GM19099 (cell line): ENCODE results near the gene CIB4.

ENCODE experiments used
- POLR2A ChIP-seq: IDR thresholded peaks from 3 replicates; pipeline ENCODE4 v1.6.1; 2011; ENCODE audit warnings: low read depth; ENCODE audit not compliant: insufficient read length; ENCODE audit errors: extremely low read depth

CIB4 gene

DNA sequence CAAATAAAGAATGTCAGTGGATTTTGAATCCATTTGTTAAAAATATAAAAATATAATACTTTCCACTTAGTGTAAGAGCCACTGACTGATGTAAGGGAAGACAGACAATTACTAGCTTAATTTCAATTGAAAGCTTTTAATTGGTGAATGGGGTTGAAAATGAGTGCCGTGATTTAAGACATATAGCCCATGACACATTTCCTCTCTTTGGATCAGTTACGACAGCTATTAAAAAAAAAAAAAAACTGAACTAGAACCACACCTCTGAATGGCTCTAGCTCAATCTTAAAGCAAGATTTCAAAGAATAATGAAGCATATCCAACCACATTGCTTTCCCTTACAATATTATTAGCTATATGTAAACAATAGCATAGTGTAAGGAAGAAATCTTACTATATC, 44.0 kb downstream of the CIB4 start:
- TF ChIP-seq POLR2A: no peak

DNA sequence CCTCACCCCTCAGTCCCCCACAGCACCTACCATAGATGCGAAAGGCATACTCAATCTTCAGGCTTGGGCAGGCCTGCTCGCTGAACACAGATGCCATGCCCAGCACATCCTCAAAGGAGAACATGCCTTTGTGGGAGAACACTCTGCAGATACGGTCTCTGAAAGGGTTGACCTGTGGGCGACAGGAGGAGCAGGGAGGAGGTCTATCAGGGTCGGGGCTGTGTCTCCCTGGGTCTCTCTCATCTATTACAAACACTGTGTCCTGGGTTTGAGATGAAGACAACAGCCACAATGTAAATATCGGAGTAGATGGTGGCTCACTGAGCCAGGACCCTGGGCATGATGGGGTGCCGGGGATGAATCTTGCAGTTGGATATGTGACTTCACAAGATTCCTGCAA, 46.0 kb downstream of the CIB4 start:
- TF ChIP-seq POLR2A: no peak

DNA sequence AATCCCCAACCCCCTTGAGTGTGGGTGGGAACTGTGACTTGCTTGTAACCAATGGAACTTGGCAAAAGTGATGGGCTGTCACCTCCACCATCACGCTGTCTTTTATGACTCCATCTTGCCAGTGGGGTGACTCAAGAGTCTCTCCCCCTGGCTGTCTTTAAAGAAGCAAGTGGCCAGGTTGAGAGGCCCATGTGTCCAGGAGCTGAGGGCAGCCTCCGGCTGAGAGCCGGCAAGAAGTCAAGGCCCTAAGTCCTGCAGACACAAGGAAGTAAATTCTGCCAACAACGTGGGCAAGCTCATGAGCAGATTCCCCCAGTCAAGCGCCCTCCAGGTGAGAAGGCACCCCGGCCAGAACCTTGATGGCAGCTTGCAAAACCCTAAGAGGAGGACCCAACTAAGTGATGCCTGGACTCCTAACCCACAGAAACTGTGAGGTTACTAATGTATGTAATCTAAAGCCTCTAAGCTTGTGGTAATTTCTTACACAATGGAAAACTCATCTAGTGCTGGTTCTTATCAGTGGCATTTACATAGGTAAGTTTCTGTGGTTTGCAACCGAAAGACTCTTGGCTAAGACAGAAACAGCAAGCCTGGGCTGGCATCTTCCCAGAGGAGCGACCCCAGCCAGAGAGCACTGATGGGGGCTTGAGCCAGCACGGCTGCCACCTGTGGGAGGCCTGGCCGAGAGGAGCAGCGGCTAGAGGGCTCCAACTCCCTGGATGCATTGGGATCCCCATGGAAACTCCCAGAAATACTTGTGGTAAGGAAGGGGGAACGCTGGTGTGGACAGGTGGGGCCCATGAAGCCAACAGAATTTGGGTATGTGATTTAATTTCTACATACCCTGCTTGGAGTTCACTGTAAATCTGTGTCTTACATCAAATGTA, 49.3 kb downstream of the CIB4 start:
- TF ChIP-seq POLR2A: no peak

DNA sequence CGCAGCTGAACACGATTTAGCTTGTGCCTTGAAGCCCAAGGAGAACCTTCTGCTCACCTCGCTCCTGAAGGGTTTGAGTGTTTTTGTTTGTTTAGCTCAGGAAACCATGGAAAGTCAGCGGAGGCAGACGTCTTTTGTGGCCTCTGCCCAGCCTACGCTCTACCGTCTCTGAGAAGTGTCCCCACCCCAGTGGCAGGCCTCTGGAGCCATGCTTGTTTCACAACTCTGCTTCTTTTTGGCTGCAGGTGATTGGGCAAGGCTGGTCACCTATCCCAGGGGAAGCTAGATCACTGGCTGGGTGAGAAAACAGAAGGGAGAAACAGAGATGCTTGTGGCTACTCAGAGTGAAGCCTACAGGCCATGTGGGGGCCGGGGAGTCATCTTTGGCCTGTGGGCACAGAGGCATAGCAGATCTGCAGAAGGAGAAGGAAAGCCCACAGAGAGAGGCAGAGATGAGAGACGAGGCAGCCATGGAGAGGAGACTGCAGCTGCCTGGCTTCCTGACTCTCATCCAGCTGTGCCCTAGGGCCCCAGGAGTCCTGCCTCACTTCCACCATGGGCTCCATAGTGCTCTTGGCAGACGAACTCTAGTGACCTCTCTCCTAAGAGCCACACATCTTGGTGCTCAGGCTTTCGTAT, 50.1 kb downstream of the CIB4 start:
- TF ChIP-seq POLR2A: no peak

DNA sequence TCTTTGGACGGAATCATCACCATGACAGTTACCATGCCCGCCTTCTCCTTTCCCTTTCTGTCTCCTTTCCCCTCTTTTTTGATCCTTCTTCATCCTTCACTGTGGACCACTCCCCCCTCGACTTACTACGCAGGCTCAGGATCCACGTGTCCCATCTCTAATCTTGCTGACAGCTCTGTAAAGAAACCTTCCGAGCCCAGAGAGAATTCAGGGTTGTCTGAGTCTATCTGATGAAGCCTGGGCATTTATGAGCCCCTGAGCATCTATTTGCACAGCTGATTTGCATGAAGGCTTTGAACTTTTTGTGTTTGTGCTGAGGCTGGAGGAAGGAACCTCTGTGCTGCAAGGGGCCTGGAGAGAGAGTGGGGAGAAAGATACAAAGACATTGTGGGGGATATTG, 50.7 kb downstream of the CIB4 start:
- TF ChIP-seq POLR2A: no peak

DNA sequence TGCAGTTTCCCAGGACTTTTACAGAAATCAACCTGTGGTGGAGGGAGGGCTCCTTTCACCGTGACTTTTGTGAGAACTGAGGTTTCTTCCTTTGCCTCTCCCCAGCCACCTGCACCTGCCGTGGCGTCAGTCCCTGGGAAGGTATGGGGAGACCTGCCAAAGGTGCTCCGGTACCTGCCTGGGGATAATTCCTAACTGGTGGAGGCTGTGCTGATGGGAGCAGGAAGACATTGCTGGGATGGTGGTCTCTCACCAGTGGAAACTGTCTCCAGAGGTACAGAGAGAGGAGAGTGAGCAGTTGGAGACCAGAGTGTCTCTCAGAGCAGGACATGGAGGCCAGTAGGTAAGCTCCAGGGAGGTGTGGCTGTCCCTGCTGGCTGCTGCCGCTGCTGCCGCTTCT, 52.6 kb downstream of the CIB4 start:
- TF ChIP-seq POLR2A: no peak

DNA sequence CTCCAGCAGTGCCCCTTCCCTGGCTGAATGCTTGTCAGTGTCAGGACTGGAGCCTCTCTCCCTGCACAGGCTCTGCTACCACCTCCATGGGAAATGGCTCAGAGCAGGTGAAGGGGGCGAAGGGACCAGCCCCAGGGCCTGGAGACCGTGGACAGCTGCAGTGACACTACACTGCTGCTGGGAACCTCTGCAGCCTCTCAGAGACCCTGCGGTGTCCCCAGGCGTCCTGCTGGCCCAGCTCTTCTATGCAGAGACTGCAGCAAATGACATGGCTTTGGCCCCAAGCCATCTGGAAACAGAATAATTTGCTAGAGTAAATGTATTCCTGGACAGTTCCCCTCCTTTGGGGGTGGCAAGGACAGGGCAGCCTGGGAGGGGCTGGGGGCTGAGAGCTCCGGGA, 53.2 kb downstream of the CIB4 start:
- TF ChIP-seq POLR2A: no peak

DNA sequence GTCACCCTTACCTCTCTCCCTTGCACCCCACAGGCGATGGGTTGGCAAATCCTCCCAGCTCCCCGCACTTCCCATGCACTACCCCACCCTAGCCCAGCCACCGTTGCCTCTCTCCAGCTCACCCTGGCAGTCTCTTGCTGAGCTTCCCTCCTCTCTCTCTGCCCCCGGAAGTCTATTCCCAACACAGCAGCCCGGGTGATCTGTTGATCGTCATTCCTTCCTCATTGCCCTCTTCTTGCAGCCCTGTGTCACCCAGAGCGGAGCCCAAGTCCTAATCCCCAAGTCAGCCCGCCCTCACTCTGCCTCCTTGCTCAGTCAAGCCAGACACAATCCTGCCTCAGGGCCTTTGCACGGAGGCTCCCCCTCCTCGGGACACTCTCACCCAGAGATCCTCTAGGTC, 55.2 kb downstream of the CIB4 start:
- TF ChIP-seq POLR2A: no peak

DNA sequence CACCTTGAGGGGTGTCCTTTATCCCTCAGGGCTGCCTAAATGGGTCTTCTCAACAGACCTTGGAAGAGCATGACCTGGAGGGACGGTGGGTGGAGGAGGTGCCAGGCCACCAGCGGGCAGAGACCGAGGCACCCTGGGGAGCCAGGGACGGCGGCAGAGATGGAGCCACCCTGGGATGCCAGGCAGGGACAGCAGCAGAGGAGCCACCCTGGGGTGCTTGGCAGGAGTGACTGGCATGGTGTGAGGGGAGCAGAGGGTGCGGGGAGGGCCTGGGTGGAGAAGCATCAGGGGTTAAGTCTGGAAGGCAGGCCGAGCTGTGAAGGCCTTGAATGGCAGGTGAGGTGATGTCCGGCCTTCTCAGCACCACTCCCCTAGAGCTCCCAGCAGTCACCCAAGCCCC, 56.1 kb downstream of the CIB4 start:
- TF ChIP-seq POLR2A: no peak

DNA sequence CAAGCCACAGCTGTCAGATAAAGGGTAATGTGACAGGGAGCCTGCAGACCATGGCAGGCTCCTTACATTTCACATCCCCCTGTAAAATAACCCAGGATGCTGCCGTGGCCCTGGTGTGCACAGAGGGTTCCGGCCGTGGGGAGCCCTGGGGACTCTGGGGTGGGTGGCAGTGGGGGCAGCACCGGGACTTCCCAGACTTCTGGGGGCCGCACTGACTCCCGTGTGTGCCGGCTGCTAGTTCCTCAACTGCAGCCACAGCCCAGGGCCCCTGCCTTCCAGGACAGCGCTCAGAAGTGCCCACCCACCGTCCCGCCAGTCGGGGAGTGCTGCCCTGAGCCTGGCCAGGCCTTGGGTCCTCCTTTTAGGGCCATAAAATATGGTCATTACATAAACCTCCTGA, 56.5 kb downstream of the CIB4 start:
- TF ChIP-seq POLR2A: no peak

DNA sequence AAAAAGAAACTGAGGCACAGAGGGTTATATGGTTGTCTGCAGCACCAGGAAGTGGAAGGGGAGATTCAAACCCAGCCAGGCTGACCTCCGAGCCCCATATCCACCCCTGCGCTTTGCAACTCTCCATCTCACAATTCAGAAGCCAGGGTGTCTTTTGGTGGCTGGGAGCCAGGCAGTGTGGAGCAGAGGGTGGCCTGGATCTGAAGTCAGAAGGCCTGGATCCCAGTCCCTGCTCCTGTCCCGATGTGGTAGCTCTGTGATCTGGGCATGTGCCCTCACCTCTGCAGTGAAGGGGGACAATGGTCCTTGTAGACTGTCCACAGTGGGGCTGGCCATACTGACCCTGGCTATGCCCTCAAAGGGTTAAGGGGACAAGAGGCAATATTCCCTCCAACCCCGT, 57.0 kb downstream of the CIB4 start:
- no peak for TF ChIP-seq POLR2A

DNA sequence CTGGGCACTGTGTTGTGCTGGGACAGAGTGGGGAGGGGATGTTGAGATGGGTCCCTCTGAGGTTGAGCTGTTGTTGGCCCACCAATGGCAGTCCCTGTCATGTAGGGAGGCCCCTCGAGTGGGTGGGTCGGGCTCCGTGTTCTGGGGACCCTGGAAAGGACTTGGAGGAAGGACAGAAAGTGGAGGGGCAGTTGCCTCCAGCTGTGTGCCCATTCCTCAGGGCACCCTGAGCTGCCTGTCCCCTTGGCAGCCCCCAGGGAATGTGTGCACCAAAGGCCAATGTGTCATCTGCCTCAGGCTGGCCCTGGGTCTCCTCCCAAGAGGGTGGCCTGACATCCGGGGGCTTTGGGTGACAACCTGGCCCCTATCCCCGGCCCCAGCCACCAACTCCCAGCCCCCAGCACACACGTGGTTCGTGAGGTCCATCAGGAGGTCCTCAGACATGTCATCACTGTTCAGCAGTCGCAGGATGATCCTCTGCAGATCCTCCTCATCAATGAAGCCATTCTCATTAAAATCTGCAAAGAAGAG, 57.7 kb downstream of the CIB4 start:
- TF ChIP-seq POLR2A: no peak

DNA sequence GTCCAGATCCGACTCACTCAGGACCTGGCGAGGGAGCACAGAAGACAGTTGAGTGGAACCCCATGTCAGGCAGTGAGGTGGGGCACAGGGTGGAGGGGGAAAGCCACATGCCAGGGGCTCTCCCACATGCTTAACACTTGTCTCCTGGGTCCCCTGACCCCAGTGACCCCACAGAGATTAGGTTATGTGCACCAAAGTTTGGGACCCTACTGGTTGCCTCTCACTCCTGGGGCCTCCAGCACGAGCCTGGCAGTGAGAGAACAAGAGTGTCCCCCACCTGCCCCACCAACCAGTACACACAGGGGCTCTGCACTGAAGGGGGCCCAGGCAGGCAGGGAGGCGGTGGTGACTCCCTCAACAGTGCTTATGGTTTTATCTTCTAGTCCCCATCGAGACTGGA, 58.3 kb downstream of the CIB4 start:
- no peak for TF ChIP-seq POLR2A

DNA sequence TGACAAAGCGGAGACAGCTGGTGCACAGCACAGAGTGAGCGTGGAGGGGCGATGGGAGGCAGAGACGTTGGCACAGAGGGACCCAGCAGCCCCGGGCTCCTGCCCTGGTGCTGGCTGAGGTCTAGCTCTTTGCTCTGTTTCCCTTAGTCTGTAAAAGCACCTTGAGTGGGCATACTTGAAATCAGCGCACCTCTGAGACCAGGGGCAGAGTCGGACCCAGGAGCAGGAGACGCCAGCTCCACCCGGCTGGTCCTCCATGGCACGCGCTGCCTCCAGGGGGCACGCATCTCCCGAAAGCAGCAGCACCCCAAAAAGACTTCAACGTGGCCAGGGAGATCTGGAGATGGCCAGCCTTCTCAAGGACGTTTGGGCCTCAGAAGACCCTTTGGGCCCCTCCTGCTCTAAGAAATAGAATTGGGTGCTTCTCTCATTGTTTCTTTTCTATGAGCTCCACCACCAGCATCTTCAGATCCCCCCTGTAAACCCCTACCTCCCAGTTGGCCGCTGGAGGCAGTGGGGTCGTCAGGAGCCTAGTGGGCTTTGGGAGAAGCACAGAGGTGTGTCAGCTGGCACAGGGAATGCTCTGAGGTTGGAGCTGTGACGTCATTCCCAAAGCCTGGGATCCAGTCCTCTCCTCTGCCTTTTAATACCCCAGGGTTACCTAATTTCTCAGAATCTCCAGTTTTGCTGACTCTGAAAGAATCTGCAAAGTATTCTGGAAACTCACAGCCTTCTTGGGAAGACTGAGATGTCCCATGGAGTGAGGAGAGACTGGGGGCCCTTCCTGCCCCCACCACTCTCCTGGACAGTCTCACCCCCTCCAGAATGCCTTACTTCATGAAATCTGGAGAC, 58.9 kb downstream of the CIB4 start:
- TF ChIP-seq POLR2A: no peak

DNA sequence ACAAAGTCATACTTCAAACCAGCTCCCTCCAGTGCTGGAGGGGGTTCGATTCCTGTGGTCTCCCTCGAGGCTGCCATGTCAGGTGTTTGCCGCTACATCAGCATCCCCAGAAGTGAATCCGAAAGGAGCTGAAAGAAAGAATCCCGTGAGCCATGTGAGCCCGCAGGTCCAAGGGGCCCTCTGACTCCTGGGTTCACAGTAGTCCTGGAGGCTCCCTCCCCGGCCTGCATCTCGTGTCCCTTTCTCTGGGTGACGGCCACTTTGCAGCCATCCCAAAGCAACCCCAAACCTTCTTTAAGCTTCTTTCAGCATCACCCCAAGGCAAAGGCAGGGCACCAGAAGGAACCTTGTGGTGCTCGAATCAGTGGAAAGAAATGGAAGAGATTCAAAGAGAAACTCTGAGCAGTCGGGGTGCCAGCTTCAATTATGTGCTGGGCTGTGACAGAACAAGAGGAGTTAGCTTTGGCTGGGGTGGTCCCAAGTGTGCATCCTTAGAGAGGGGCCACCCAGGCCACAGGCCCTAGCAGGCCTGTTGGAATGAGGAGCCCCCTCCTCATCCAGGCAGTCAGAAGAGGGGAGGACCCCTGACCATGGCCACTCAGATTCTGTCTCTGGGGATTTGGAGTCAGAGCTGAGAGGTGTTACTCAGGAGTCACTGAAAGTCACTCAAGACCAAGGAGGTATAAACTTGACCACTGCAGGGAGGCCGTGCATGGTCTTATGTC, 59.7 kb downstream of the CIB4 start:
- TF ChIP-seq POLR2A: no peak
